GM12878 (cell line): ENCODE results near the gene RBM19. TPM values are rescaled to one million over a fixed set of nuclear protein-coding genes. Genes with fewer than 3 reads are reported as not detected.

ENCODE experiments used
- ATAC-seq: fragments of 200-7000 bp; cut with Tn5 transposase; 3 replicates; pipeline ENCODE4 v1.9.1; 2020; ENCODE audit warnings: mild to moderate bottlenecking, moderate library complexity
- BruUV-seq: library from RNA; stranded (reverse); fragments of 400-500 nt; replicated peaks from 2 replicates; lab custom pipeline; 2021; lab: Mats Ljungman, UMichigan
- CTCF ChIA-PET: fragments of 300-600 bp; sonication (Branson Sonifier 250); formaldehyde crosslinking; extraction: SDS; loops from one replicate; lab custom pipeline; 2021; ENCODE audit warnings: inconsistent platforms; lab: Yijun Ruan, JAX
- POLR2A ChIA-PET: fragments of 350-600 bp; formaldehyde crosslinking; extraction: SDS; loops from one replicate; lab custom pipeline; 2021; ENCODE audit warnings: inconsistent platforms; lab: Charles Lee
- RAD21 ChIA-PET: fragments of 300-600 bp; sonication (Branson Sonifier 250); formaldehyde crosslinking; loops from one replicate; lab custom pipeline; 2023; ENCODE audit warnings: antibody characterized with exemption; ENCODE audit not compliant: unreplicated experiment; lab: Charles Lee
- SMC1A ChIA-PET: fragments of 300-600 bp; sonication (Branson Sonifier 250); formaldehyde crosslinking; loops from one replicate; lab custom pipeline; 2023; ENCODE audit not compliant: unreplicated experiment, uncharacterized antibody; lab: Charles Lee
- DNase-seq: peaks from one replicate; pipeline ENCODE4 v3.0.0-alpha.2; 2011; ENCODE audit warnings: low read depth, low spot score
- FAIRE-seq: peaks from 3 replicates; lab custom pipeline; 2011; peaks lifted over from hg19 to GRCh38; lab: Jason Lieb, UNC
- H2AFZ ChIP-seq: 2 replicates; pipeline ENCODE4 v1.6.0; 2011; ENCODE audit warnings: low read depth, low read length, control low read depth; ENCODE audit not compliant: control insufficient read depth
- H3K27ac ChIP-seq: 2 replicates; pipeline ENCODE4 v1.5.1; 2011; ENCODE audit warnings: control low read depth; ENCODE audit not compliant: control insufficient read depth, insufficient read depth
- H3K27me3 ChIP-seq, 2 experiments: replicated peaks in 1 of 2; 2 replicates each; pipeline versions ENCODE4 v1.6.0 to v1.6.1; 2011; ENCODE audit warnings: low read length in 1 of 2; ENCODE audit not compliant: control insufficient read depth in 2 of 2, insufficient read depth in 2 of 2
- H3K36me3 ChIP-seq, 2 experiments: 2 replicates each; pipeline ENCODE4 v1.5.1; 2011; ENCODE audit warnings: low read length in 1 of 2; ENCODE audit not compliant: control insufficient read depth in 2 of 2, insufficient read depth in 2 of 2
- H3K4me1 ChIP-seq: 2 replicates; pipeline ENCODE4 v1.6.1; 2011; ENCODE audit warnings: mild to moderate bottlenecking, low read length, moderate library complexity, mixed read lengths; ENCODE audit not compliant: control insufficient read depth, insufficient read depth
- H3K4me2 ChIP-seq: 2 replicates; pipeline ENCODE4 v1.6.0; 2011; ENCODE audit warnings: control low read depth; ENCODE audit not compliant: control insufficient read depth, insufficient read depth
- H3K4me3 ChIP-seq: fragments of 200-600 bp; sonication (generic); 2 replicates; pipeline ENCODE4 v1.5.1; 2016
- H3K79me2 ChIP-seq: 2 replicates; pipeline ENCODE4 v1.6.0; 2011; ENCODE audit warnings: low read length; ENCODE audit not compliant: control insufficient read depth, insufficient read depth
- H3K9ac ChIP-seq: 2 replicates; pipeline ENCODE4 v1.8.0; 2011; ENCODE audit warnings: low read length, control low read depth, mixed read lengths; ENCODE audit not compliant: control insufficient read depth, insufficient read depth
- H3K9me3 ChIP-seq: replicated peaks from 3 replicates; pipeline ENCODE4 v1.5.1; 2011; ENCODE audit warnings: mild to moderate bottlenecking, low read length; ENCODE audit not compliant: control insufficient read depth, insufficient read depth
- H4K20me1 ChIP-seq: 2 replicates; pipeline ENCODE4 v1.6.0; 2011; ENCODE audit not compliant: control insufficient read depth, insufficient read depth
- HDAC6 ChIP-seq: fragments of 200-600 bp; sonication (generic); IDR thresholded peaks from one replicate; pipeline ENCODE4 v1.8.0; 2017; ENCODE audit warnings: antibody characterized with exemption; ENCODE audit not compliant: unreplicated experiment
- POLR2AphosphoS5 ChIP-seq: IDR thresholded peaks from 2 replicates; pipeline ENCODE4 v1.6.1; 2011; ENCODE audit warnings: mild to moderate bottlenecking, low read length, inconsistent platforms
- SMC3 ChIP-seq: IDR thresholded peaks from 2 replicates; pipeline ENCODE4 v1.6.1; 2011; ENCODE audit warnings: low read length, improper control_type of control experiment, borderline replicate concordance
- SRF ChIP-seq, 2 experiments: IDR thresholded peaks; 2 replicates each; pipeline ENCODE4 v1.6.1; 2011; ENCODE audit warnings: low read depth in 2 of 2, low read length in 2 of 2, mild to moderate bottlenecking in 1 of 2, moderate library complexity in 1 of 2
- WGBS: methylation state at CpG from one replicate; pipeline ENCODE4 v1.1.6; 2016; ENCODE audit warnings: low lambda C conversion rate; ENCODE audit not compliant: insufficient replicate concordance, insufficient coverage; ENCODE audit errors: missing lambda C conversion rate; 5-methylcytosine and 5-hydroxymethylcytosine counted together
- in situ Hi-C: fragments of 300-500 bp; cut with MboI; formaldehyde crosslinking; loops from 9 replicates; pipeline ENCODE4 v1.14.3; 2018; ENCODE audit warnings: mixed read lengths
- intact Hi-C: fragments of 100-400 bp; cut with micrococcal nuclease; formaldehyde crosslinking; loops from one replicate; pipeline ENCODE4 v1.14.2; 2022; ENCODE audit not compliant: unreplicated experiment
- polyA plus RNA-seq, 11 experiments: library from polyadenylated mRNA; depleted of rRNA in 4 of 11; unstranded in 6 of 11; stranded (reverse) in 5 of 11; fragments of >200 nt; fragmentation: Nextera tagmentation in 4 of 11; fragmentation: Illumina TruSeq in 1 of 11; extraction: Ambion mirVana in 4 of 11; extraction: Trizol in 1 of 11; gene quantifications; 1 replicate in 1 of 11; 2 replicates in 10 of 11; pipeline versions ENCODE4 v1.2.1 to v1.2.3, GENCODE V29; 2011 to 2016; ENCODE audit warnings: inconsistent platforms in 2 of 11, missing spikeins in 2 of 11, low read depth in 1 of 11
- total RNA-seq, 4 experiments: library from RNA; depleted of rRNA in 3 of 4; stranded (reverse); fragments of >200 nt in 3 of 4; fragmentation: Illumina TruSeq in 1 of 4; extraction: Trizol in 1 of 4; gene quantifications; 2 replicates each; pipeline versions ENCODE4 v1.2.1 to v1.2.3, GENCODE V29; 2013 to 2021
- TF ChIP-seq, protein P1 (sequence below), 3 experiments: IDR thresholded peaks in 2 of 3; conservative IDR thresholded peaks in 1 of 3; 2 replicates each; pipeline ENCODE4 v1.5.1; 2011; ENCODE audit warnings: low read depth in 3 of 3, low read length in 3 of 3, mild to moderate bottlenecking in 3 of 3, control low read depth in 2 of 3, moderate library complexity in 2 of 3, inconsistent platforms in 1 of 3, mixed read lengths in 1 of 3; ENCODE audit not compliant: control insufficient read depth in 2 of 3, insufficient read depth in 1 of 3; ENCODE audit errors: extremely low read depth in 1 of 3
- TF ChIP-seq, protein P2 (sequence below): fragments of 450-650 bp; IDR thresholded peaks from 2 replicates; pipeline ENCODE4 v1.6.1; 2018; ENCODE audit warnings: mild to moderate bottlenecking, low read depth, moderate library complexity; ENCODE audit not compliant: partially characterized antibody
- TF ChIP-seq, protein P3 (sequence below): IDR thresholded peaks from 2 replicates; pipeline ENCODE4 v1.6.1; 2012; ENCODE audit warnings: mild to moderate bottlenecking, low read depth, low read length
- TF ChIP-seq, protein P4 (sequence below): IDR thresholded peaks from 2 replicates; pipeline ENCODE4 v1.6.1; 2011; ENCODE audit warnings: mild to moderate bottlenecking, low read depth, low read length, moderate library complexity; ENCODE audit not compliant: insufficient replicate concordance
- TF ChIP-seq, protein P5 (sequence below): fragments of 450-650 bp; IDR thresholded peaks from 2 replicates; pipeline ENCODE4 v1.6.1; 2017; ENCODE audit warnings: mild to moderate bottlenecking, moderate library complexity

Gene RBM19
- total and polyA plus RNA-seq, 10 of the 15 experiments (the other 5 are each of a cell fraction or from before 2014, with no cell fraction given), result 4.2 to 42.9 (median 28.4) TPM

DNA sequence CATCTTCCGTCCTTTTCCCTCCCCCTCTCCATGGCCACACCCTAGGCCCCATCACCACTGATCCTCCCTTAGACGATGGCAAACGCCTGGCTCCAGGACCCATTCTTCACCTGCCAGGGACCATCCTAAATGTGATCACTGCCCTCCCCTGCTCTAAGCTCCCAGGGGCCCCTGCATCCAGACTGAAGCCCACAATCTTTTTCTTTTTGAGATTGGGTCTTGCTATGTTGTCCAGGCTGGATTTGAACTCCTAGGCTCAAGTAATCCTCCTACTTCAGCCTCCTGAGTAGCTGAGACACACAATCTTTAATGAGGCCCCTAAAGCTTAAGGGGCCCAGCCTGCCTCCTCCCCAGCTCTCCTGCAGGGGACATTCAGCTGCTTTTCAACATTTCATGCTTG lies 15.3 kb downstream of the RBM19 start:
- FAIRE-seq (no peak), ATAC-seq (no peak), DNase-seq (no peak)
- Histone ChIP-seq H3K27me3 (no peaks in the 10 kb centered on the region), H3K36me3 (peaks cover 13 to 27% of the 10 kb centered on the region in 2 experiments), H4K20me1 (no peaks in the 10 kb centered on the region), H3K4me2 (no peak overlapping the region), H3K79me2 (no peaks in the 10 kb centered on the region), H2AFZ (no peak overlapping the region), H3K27ac (no peak overlapping the region), H3K9me3 (no peaks in the 10 kb centered on the region), H3K4me3 (no peak overlapping the region), H3K4me1 (no peaks in the 10 kb centered on the region), H3K9ac (no peak overlapping the region)
- no TSS peak for BruUV-seq
- WGBS, result 100% methylated on average over 2 of the region's 3 CpGs
- RAD21 ChIA-PET, result no interaction called here
- intact Hi-C loops (no loop called here), in situ Hi-C loops (no loop called here)
- POLR2A ChIA-PET, result no interaction called here
- SMC1A ChIA-PET, result interaction anchor here (0.7 kb wide), 1 partner anchor 11 kb away, joined by 3 read pairs; no protein-coding TSS in a partner anchor
- CTCF ChIA-PET, result interaction anchor here (1.1 kb wide), 1 partner anchor 9 kb away, joined by 3 read pairs; no protein-coding TSS in a partner anchor
- no peak for TF ChIP-seq SMC3
- TF ChIP-seq, protein P1, sequence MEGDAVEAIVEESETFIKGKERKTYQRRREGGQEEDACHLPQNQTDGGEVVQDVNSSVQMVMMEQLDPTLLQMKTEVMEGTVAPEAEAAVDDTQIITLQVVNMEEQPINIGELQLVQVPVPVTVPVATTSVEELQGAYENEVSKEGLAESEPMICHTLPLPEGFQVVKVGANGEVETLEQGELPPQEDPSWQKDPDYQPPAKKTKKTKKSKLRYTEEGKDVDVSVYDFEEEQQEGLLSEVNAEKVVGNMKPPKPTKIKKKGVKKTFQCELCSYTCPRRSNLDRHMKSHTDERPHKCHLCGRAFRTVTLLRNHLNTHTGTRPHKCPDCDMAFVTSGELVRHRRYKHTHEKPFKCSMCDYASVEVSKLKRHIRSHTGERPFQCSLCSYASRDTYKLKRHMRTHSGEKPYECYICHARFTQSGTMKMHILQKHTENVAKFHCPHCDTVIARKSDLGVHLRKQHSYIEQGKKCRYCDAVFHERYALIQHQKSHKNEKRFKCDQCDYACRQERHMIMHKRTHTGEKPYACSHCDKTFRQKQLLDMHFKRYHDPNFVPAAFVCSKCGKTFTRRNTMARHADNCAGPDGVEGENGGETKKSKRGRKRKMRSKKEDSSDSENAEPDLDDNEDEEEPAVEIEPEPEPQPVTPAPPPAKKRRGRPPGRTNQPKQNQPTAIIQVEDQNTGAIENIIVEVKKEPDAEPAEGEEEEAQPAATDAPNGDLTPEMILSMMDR (IDR thresholded peaks at IDR 0.05 in 2 of 3, conservative IDR thresholded peaks at IDR 0.05 in 1 of 3; ENCODE audit: control insufficient read depth in 2 of 3, extremely low read depth in 1 of 3, insufficient read depth in 1 of 3, low read depth in 3 of 3, low read length in 3 of 3), result no peak
- TF ChIP-seq SRF (IDR thresholded peaks at IDR 0.05; ENCODE audit: low read depth in 2 of 2, low read length in 2 of 2), result no peak
- TF ChIP-seq HDAC6, result no peak
- TF ChIP-seq, protein P2, sequence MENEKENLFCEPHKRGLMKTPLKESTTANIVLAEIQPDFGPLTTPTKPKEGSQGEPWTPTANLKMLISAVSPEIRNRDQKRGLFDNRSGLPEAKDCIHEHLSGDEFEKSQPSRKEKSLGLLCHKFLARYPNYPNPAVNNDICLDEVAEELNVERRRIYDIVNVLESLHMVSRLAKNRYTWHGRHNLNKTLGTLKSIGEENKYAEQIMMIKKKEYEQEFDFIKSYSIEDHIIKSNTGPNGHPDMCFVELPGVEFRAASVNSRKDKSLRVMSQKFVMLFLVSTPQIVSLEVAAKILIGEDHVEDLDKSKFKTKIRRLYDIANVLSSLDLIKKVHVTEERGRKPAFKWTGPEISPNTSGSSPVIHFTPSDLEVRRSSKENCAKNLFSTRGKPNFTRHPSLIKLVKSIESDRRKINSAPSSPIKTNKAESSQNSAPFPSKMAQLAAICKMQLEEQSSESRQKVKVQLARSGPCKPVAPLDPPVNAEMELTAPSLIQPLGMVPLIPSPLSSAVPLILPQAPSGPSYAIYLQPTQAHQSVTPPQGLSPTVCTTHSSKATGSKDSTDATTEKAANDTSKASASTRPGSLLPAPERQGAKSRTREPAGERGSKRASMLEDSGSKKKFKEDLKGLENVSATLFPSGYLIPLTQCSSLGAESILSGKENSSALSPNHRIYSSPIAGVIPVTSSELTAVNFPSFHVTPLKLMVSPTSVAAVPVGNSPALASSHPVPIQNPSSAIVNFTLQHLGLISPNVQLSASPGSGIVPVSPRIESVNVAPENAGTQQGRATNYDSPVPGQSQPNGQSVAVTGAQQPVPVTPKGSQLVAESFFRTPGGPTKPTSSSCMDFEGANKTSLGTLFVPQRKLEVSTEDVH, result no peak
- TF ChIP-seq, protein P3, sequence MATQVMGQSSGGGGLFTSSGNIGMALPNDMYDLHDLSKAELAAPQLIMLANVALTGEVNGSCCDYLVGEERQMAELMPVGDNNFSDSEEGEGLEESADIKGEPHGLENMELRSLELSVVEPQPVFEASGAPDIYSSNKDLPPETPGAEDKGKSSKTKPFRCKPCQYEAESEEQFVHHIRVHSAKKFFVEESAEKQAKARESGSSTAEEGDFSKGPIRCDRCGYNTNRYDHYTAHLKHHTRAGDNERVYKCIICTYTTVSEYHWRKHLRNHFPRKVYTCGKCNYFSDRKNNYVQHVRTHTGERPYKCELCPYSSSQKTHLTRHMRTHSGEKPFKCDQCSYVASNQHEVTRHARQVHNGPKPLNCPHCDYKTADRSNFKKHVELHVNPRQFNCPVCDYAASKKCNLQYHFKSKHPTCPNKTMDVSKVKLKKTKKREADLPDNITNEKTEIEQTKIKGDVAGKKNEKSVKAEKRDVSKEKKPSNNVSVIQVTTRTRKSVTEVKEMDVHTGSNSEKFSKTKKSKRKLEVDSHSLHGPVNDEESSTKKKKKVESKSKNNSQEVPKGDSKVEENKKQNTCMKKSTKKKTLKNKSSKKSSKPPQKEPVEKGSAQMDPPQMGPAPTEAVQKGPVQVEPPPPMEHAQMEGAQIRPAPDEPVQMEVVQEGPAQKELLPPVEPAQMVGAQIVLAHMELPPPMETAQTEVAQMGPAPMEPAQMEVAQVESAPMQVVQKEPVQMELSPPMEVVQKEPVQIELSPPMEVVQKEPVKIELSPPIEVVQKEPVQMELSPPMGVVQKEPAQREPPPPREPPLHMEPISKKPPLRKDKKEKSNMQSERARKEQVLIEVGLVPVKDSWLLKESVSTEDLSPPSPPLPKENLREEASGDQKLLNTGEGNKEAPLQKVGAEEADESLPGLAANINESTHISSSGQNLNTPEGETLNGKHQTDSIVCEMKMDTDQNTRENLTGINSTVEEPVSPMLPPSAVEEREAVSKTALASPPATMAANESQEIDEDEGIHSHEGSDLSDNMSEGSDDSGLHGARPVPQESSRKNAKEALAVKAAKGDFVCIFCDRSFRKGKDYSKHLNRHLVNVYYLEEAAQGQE, result no peak
- TF ChIP-seq, protein P4, sequence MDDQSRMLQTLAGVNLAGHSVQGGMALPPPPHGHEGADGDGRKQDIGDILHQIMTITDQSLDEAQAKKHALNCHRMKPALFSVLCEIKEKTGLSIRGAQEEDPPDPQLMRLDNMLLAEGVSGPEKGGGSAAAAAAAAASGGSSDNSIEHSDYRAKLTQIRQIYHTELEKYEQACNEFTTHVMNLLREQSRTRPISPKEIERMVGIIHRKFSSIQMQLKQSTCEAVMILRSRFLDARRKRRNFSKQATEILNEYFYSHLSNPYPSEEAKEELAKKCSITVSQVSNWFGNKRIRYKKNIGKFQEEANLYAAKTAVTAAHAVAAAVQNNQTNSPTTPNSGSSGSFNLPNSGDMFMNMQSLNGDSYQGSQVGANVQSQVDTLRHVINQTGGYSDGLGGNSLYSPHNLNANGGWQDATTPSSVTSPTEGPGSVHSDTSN, result no peak
- TF ChIP-seq POLR2AphosphoS5, result no peak
- TF ChIP-seq, protein P5, sequence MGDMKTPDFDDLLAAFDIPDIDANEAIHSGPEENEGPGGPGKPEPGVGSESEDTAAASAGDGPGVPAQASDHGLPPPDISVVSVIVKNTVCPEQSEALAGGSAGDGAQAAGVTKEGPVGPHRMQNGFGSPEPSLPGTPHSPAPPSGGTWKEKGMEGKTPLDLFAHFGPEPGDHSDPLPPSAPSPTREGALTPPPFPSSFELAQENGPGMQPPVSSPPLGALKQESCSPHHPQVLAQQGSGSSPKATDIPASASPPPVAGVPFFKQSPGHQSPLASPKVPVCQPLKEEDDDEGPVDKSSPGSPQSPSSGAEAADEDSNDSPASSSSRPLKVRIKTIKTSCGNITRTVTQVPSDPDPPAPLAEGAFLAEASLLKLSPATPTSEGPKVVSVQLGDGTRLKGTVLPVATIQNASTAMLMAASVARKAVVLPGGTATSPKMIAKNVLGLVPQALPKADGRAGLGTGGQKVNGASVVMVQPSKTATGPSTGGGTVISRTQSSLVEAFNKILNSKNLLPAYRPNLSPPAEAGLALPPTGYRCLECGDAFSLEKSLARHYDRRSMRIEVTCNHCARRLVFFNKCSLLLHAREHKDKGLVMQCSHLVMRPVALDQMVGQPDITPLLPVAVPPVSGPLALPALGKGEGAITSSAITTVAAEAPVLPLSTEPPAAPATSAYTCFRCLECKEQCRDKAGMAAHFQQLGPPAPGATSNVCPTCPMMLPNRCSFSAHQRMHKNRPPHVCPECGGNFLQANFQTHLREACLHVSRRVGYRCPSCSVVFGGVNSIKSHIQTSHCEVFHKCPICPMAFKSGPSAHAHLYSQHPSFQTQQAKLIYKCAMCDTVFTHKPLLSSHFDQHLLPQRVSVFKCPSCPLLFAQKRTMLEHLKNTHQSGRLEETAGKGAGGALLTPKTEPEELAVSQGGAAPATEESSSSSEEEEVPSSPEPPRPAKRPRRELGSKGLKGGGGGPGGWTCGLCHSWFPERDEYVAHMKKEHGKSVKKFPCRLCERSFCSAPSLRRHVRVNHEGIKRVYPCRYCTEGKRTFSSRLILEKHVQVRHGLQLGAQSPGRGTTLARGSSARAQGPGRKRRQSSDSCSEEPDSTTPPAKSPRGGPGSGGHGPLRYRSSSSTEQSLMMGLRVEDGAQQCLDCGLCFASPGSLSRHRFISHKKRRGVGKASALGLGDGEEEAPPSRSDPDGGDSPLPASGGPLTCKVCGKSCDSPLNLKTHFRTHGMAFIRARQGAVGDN, result no peak
